ENCODE measurements around the gene CDKN1C.

DNA sequence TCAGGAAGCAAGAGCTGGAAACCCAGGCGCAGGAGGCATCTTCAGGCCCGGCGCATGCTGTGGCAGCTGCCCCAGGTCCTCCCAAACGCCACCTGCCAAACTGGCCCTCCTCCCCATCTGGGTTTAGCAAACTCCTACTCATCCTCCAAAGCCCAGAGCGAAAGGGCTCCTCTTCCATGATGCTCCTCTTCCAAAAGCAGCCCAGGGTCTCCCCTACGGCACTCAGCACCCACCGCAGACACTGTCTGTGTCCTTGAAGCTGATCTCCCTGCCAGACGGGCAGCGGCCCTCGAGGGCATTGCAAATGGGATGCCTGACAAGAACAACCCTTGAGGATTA is 25.9 kb downstream of the CDKN1C start:
- TF ChIP-seq, protein P1, sequence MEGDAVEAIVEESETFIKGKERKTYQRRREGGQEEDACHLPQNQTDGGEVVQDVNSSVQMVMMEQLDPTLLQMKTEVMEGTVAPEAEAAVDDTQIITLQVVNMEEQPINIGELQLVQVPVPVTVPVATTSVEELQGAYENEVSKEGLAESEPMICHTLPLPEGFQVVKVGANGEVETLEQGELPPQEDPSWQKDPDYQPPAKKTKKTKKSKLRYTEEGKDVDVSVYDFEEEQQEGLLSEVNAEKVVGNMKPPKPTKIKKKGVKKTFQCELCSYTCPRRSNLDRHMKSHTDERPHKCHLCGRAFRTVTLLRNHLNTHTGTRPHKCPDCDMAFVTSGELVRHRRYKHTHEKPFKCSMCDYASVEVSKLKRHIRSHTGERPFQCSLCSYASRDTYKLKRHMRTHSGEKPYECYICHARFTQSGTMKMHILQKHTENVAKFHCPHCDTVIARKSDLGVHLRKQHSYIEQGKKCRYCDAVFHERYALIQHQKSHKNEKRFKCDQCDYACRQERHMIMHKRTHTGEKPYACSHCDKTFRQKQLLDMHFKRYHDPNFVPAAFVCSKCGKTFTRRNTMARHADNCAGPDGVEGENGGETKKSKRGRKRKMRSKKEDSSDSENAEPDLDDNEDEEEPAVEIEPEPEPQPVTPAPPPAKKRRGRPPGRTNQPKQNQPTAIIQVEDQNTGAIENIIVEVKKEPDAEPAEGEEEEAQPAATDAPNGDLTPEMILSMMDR (IDR thresholded peaks at IDR 0.05; ENCODE audit: insufficient read depth, low read length, poor library complexity, severe bottlenecking): no peak
- no peak for TF ChIP-seq EZH2phosphoT487 (conservative IDR thresholded peaks at IDR 0.05; ENCODE audit: low read length)
